GM18517 (cell line): ENCODE results near the gene UFSP2.
"Not testable (repeated sequence)": the region's sequence is repeated elsewhere in the genome, so short reads cannot be mapped to it uniquely, and the experiment has no call there.

Source experiments
- ATAC-seq: cut with Tn5 transposase; IDR thresholded peaks from one replicate; pipeline ENCODE4 v1.9.1; 2021; ENCODE audit warnings: mild to moderate bottlenecking, moderate library complexity; ENCODE audit not compliant: unreplicated experiment

UFSP2 gene

DNA sequence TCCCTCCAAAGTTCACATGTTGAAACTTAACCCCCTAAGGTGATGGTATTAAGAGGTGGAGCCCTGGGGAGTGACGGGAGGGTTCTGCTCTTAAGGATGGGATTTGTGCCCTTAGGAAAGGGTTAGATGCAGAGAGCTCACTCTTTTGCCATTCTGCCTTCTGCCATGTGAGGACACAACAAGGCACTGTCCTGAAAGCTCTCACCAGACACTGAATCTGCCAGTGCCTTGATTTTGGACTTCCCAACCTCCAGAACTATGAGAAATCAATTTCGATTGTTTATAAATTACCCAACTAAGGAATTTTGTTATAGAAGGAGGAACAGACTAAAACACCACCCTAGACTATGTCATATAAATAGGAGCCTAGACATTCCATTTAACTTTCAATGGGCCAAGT lies 41.7 kb downstream of the UFSP2 start:
- no peak for ATAC-seq

GRCh38 chr4:185383451-185383850 lies 42.3 kb downstream of the UFSP2 start:
- ATAC-seq: no peak

GRCh38 chr4:185382754-185383153 lies 43.0 kb downstream of the UFSP2 start:
- no peak for ATAC-seq

GRCh38 chr4:185381288-185382196 lies 44.2 kb downstream of the UFSP2 start:
- ATAC-seq: no peak

- no peak for ATAC-seq
These were observed 45.4 kb downstream of the UFSP2 start for GRCh38 chr4:185380320-185380719.

GRCh38 chr4:185379326-185380295 lies 46.2 kb downstream of the UFSP2 start:
- no peak for ATAC-seq

DNA sequence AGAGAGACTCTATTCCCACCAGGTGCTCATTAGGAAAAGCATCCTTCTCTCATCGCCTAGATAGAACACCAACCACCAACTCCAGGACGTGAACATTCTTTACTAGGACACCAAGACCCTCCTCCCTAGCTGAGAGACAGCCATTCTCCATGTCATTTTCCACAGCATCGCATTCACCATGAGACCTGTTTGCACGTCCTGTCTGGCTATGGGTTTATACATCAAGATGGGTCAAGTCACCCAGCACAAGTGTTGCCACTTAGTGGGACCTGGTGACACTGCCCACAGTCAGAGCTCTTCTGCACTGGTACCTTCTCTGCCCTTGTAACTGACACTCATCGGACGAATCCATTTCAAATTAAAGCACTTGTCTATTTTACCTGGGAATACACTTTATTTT lies 47.5 kb downstream of the UFSP2 start:
- ATAC-seq: no peak

GRCh38 chr4:185374573-185374972 lies 51.2 kb downstream of the UFSP2 start:
- no peak for ATAC-seq

GRCh38 chr4:185374027-185374426 lies 51.7 kb downstream of the UFSP2 start:
- no peak for ATAC-seq

GRCh38 chr4:185371702-185372101 lies 54.1 kb downstream of the UFSP2 start:
- no peak for ATAC-seq

DNA sequence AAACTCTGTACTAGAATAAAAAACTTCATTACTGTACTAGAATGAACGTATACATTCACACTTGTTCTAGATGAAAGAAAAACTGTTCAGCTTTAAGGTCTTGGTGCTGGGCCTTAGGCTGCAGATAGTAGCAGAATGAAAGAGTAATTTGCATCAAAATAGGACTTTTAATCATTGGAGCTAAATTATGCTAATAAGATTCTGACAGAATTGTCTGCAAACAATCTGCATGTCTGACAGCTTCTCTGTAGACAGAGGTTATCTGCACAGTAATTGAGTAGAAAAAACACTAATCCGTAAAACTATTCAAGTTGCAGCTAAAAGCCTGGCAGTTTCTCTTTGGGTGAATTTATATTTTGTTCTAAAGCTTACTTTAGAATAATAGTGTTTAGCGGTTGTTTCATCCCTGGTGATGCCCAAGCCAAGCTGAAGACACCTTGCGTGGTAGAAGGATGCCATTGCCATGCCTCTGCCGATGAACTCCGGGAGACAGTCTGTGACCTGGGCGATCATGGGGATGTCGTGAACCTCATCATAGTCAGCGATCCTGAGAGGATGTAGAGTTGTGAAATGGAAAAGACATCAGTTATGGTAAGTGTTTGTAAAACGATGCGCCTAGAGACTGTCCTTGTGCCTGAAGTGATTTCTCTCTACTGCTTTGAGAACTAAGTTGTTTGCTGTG lies 55.4 kb downstream of the UFSP2 start:
- ATAC-seq: no peak

- no peak for ATAC-seq
These were observed 56.0 kb downstream of the UFSP2 start for GRCh38 chr4:185369731-185370130.

DNA sequence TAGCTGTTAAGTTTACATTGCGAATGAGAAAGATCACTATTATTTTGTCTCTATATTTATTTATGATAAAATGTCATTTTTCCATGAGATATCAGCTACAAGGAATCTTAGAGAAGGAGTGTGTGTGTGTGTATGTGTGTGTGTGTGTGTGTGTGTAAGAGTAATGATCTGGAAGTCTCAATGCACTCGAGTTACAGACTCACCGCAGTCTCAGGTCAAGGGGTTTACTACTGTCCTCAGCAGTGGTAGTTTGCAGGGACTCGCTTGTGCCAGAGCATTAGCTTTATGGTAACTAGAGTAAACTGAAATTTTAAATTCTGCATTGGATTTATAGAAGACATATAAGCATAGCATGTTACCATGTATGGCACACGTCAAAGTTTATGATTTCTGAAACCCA lies 60.9 kb downstream of the UFSP2 start:
- ATAC-seq: no peak

GRCh38 chr4:185363251-185363650 lies 62.5 kb downstream of the UFSP2 start:
- no peak for ATAC-seq

GRCh38 chr4:185362570-185362969 lies 63.2 kb downstream of the UFSP2 start:
- ATAC-seq: not testable (repeated sequence)

GRCh38 chr4:185361872-185362271 lies 63.9 kb downstream of the UFSP2 start:
- no peak for ATAC-seq

- no peak for ATAC-seq
These were observed 65.9 kb downstream of the UFSP2 start for GRCh38 chr4:185359767-185360446.

DNA sequence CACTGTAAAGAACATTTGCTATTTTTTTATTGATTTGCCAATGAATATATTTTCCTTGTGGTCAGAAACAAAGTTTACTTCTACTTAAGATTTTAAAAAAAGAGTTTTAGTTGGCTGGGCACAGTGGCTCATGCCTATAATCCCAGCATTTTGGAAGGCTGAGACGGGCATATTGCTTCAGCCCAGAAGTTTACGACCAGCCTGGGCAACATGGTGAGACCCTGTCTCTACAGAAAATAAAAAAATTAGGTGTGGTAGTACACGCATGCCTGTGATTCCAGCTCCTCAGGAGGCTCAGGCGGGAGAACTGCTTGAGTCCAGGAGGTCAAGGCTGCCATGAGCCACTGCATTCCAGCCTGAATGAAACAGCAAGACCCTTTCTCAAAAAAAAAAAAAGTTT lies 66.8 kb downstream of the UFSP2 start:
- no peak for ATAC-seq

- no peak for ATAC-seq
These were observed 67.2 kb downstream of the UFSP2 start for GRCh38 chr4:185358514-185358913.

- ATAC-seq: no peak
These were observed 67.9 kb downstream of the UFSP2 start for GRCh38 chr4:185357733-185358440.
